Umbilical cord (tissue), 2 donors: ENCODE data around the gene S100PBP. TPM values are rescaled to one million over a fixed set of nuclear protein-coding genes. Genes with fewer than 3 reads are reported as not detected.
"Not testable (repeated sequence)": the region's sequence is repeated elsewhere in the genome, so short reads cannot be mapped to it uniquely, and the experiment has no call there.

Source experiments
- DNase-seq: peaks from one replicate; pipeline ENCODE4 v3.0.0-alpha.2; 2015; ENCODE audit warnings: low spot score
- total RNA-seq: library from RNA; depleted of rRNA; stranded (reverse); fragments of >200 nt; gene quantifications from one replicate; pipeline ENCODE4 v1.2.3, GENCODE V29; 2014; ENCODE audit warnings: low replicate concordance; ENCODE audit not compliant: insufficient read depth

The S100PBP gene
- total RNA-seq, 1 donor from 2014 or later = 32.0 TPM

- DNase-seq = no peak
These were observed 83.0 kb downstream of the S100PBP start for GRCh38 chr1:32900371-32900955.

GRCh38 chr1:32900956-32901822 lies 83.7 kb downstream of the S100PBP start, which contains the start of gene TMEM54:
TMEM54 (minus strand) TSS chr1:32901389; CDS start chr1:32901238, 151 bp downstream.
- peak; percentile 45 for DNase-seq

GRCh38 chr1:32901823-32902534 lies 84.5 kb downstream of the S100PBP start:
- DNase-seq = no peak

- no peak for DNase-seq
These were observed 85.1 kb downstream of the S100PBP start for GRCh38 chr1:32902535-32902920.

GRCh38 chr1:32903991-32904785 lies 86.7 kb downstream of the S100PBP start:
- DNase-seq = no peak

GRCh38 chr1:32904797-32905196 lies 87.3 kb downstream of the S100PBP start:
- no peak for DNase-seq

GRCh38 chr1:32905588-32905987 lies 88.1 kb downstream of the S100PBP start:
- DNase-seq = not testable (repeated sequence)

- DNase-seq = no peak
These were observed 89.2 kb downstream of the S100PBP start for GRCh38 chr1:32906654-32907053.

- DNase-seq = no peak
These were observed 90.0 kb downstream of the S100PBP start for GRCh38 chr1:32907435-32907834.

Other genes starting within 250 kb of the S100PBP start
- 20.0 TPM for gene ZBTB8OS, start 167.1 kb upstream of the S100PBP start, total RNA-seq
- gene RBBP4, start 166.4 kb upstream of the S100PBP start, total RNA-seq = 53.2 TPM
- 30.3 TPM for gene SYNC, start 114.9 kb upstream of the S100PBP start, total RNA-seq
- 71.3 TPM for gene YARS1, start 295 bp upstream of the S100PBP start, total RNA-seq
- gene FNDC5, start 53.3 kb downstream of the S100PBP start, total RNA-seq = 11.3 TPM
- gene HPCA, start 68.8 kb downstream of the S100PBP start, total RNA-seq = 1.7 TPM
- 21.7 TPM for gene TMEM54, start 83.7 kb downstream of the S100PBP start, total RNA-seq
- 12.3 TPM for gene RNF19B, start 147.2 kb downstream of the S100PBP start, total RNA-seq
- gene AK2, start 219.2 kb downstream of the S100PBP start, total RNA-seq = 82.6 TPM